Middle frontal gyrus (tissue), 1 donor: ENCODE measurements around the gene PDE4D.
A peak's percentile ranks its signal among the peaks of the same experiment; 100 is the strongest.

ENCODE experiments used
- DNase-seq: peaks from one replicate; pipeline ENCODE4 v3.0.0-alpha.2; 2015; ENCODE audit warnings: low spot score; ENCODE audit errors: extremely low spot score

PDE4D gene

GRCh38 chr5:59893429-59894227 lies at the start of gene PDE4D:
Gene PDE4D, minus strand, starts transcription at chr5:59893726.
- DNase-seq: no peak

- no peak for DNase-seq
Measured at GRCh38 chr5:59937633-59938032, 44.1 kb upstream of the PDE4D start.

GRCh38 chr5:59923465-59923864 lies 29.9 kb upstream of the PDE4D start:
- DNase-seq: no peak

- DNase-seq: no peak
Measured at GRCh38 chr5:59922220-59922619, 28.7 kb upstream of the PDE4D start.

GRCh38 chr5:59921816-59922215 lies 28.3 kb upstream of the PDE4D start:
- DNase-seq: no peak

GRCh38 chr5:59919484-59919883 lies 26.0 kb upstream of the PDE4D start:
- DNase-seq: no peak

GRCh38 chr5:59917121-59917520 lies 23.6 kb upstream of the PDE4D start:
- DNase-seq: no peak

GRCh38 chr5:59905188-59905587 lies 11.7 kb upstream of the PDE4D start:
- no peak for DNase-seq

- no peak for DNase-seq
Measured at GRCh38 chr5:59897075-59897474, 3.5 kb upstream of the PDE4D start.

GRCh38 chr5:59891962-59892643 lies 1.4 kb downstream of the PDE4D start:
- peak; percentile 8 for DNase-seq

GRCh38 chr5:59887274-59887673 lies 6.3 kb downstream of the PDE4D start:
- no peak for DNase-seq

GRCh38 chr5:59874675-59875074 lies 18.9 kb downstream of the PDE4D start:
- no peak for DNase-seq

- peak; percentile 44 for DNase-seq
Measured at GRCh38 chr5:59873113-59873512, 20.4 kb downstream of the PDE4D start.

- no peak for DNase-seq
Measured at GRCh38 chr5:59866661-59867060, 26.9 kb downstream of the PDE4D start.

- DNase-seq: no peak
Measured at GRCh38 chr5:59864718-59865117, 28.8 kb downstream of the PDE4D start.

GRCh38 chr5:59863777-59864176 lies 29.7 kb downstream of the PDE4D start:
- no peak for DNase-seq

- no peak for DNase-seq
Measured at GRCh38 chr5:59856358-59856757, 37.2 kb downstream of the PDE4D start.

GRCh38 chr5:59850766-59851165 lies 42.8 kb downstream of the PDE4D start:
- DNase-seq: no peak

- DNase-seq: no peak
Measured at GRCh38 chr5:59847586-59847985, 45.9 kb downstream of the PDE4D start.

- no peak for DNase-seq
Measured at GRCh38 chr5:59845730-59846129, 47.8 kb downstream of the PDE4D start.

- no peak for DNase-seq
Measured at GRCh38 chr5:59843511-59844213, 49.9 kb downstream of the PDE4D start.

- no peak for DNase-seq
Measured at GRCh38 chr5:59842999-59843398, 50.5 kb downstream of the PDE4D start.
